MG63 (cell line): ENCODE results near the gene PDK4. TPM values are rescaled to one million over a fixed set of nuclear protein-coding genes. Genes with fewer than 3 reads are reported as not detected.

ENCODE experiments used
- DNase-seq: peaks from one replicate; pipeline ENCODE4 v3.0.0-alpha.2; 2020
- H3K27me3 ChIP-seq: fragments of 250-450 bp; sonication (Bioruptor Pico); 2 replicates; pipeline ENCODE4 v1.5.1; 2020; ENCODE audit warnings: mild to moderate bottlenecking, moderate library complexity
- H3K36me3 ChIP-seq: fragments of 250-450 bp; sonication (Bioruptor Pico); 2 replicates; pipeline ENCODE4 v1.5.1; 2020; ENCODE audit warnings: mild to moderate bottlenecking, moderate library complexity
- H3K4me3 ChIP-seq: fragments of 250-450 bp; sonication (Bioruptor Pico); 2 replicates; pipeline ENCODE4 v1.5.1; 2020; ENCODE audit warnings: mild to moderate bottlenecking, moderate library complexity
- H3K9me3 ChIP-seq: fragments of 250-450 bp; sonication (Bioruptor Pico); 2 replicates; pipeline ENCODE4 v1.5.1; 2020; ENCODE audit warnings: mild to moderate bottlenecking, moderate library complexity
- total RNA-seq: library from RNA; depleted of rRNA; stranded (reverse); fragments of >200 nt; shearing (Covaris generic); gene quantifications from 2 replicates; pipeline ENCODE4 v1.2.3, GENCODE V29; 2014; ENCODE audit warnings: low replicate concordance; rRNA removed

Gene PDK4
- total RNA-seq, 1 experiment from 2014 or later = 0.33 TPM

GRCh38 chr7:95549818-95550529 lies 46.3 kb downstream of the PDK4 start:
- DNase-seq = peak; percentile 62
- no peaks in the 10 kb centered on the region for H3K27me3 ChIP-seq
- H3K9me3 ChIP-seq = no peaks in the 10 kb centered on the region
- H3K36me3 ChIP-seq = no peaks in the 10 kb centered on the region
- no peak overlapping the region for H3K4me3 ChIP-seq

- Histone ChIP-seq H3K4me3 (no peak overlapping the region), H3K9me3 (no peaks in the 10 kb centered on the region), H3K27me3 (no peaks in the 10 kb centered on the region), H3K36me3 (no peaks in the 10 kb centered on the region)
- DNase-seq = no peak
Observed at GRCh38 chr7:95547361-95548348, 48.7 kb downstream of the PDK4 start.

GRCh38 chr7:95546647-95547046 lies 49.7 kb downstream of the PDK4 start:
- H3K36me3 ChIP-seq = no peaks in the 10 kb centered on the region
- H3K4me3 ChIP-seq = no peak overlapping the region
- DNase-seq = no peak
- no peaks in the 10 kb centered on the region for H3K9me3 ChIP-seq
- H3K27me3 ChIP-seq = no peaks in the 10 kb centered on the region

- H3K27me3 ChIP-seq = no peaks in the 10 kb centered on the region
- H3K4me3 ChIP-seq = peak overlapping the region; percentile 36
- H3K9me3 ChIP-seq = no peaks in the 10 kb centered on the region
- no peak for DNase-seq
- no peaks in the 10 kb centered on the region for H3K36me3 ChIP-seq
Observed at GRCh38 chr7:95545673-95546072, 50.6 kb downstream of the PDK4 start.

GRCh38 chr7:95545007-95545615 lies 51.2 kb downstream of the PDK4 start:
- peak; percentile 3 for DNase-seq
- Histone ChIP-seq H3K4me3 (peak overlapping the region; percentile 36), H3K9me3 (no peaks in the 10 kb centered on the region), H3K27me3 (no peaks in the 10 kb centered on the region), H3K36me3 (no peaks in the 10 kb centered on the region)

DNA sequence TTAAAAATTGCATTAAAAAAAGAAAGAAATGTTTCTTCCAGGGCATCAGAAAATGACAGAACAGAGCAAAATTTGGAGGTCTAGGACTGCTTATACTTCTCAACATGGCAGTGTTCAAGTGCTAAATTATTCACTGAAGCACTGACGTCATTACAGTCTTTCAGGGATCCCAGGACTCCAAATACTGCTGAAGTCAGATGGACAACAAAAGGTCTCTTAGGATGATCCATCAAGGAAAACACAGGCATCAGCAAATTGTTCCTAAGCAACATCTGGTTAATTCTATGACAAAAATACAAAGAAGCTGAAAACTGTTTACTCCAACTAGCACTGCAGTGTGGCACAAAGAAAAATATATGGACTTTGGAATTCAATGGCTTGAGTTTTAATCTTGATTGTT lies 52.1 kb downstream of the PDK4 start:
- DNase-seq = no peak
- Histone ChIP-seq H3K4me3 (no peak overlapping the region), H3K9me3 (no peaks in the 10 kb centered on the region), H3K36me3 (no peaks in the 10 kb centered on the region), H3K27me3 (no peaks in the 10 kb centered on the region)

- no peaks in the 10 kb centered on the region for H3K36me3 ChIP-seq
- H3K4me3 ChIP-seq = no peak overlapping the region
- no peak for DNase-seq
- no peaks in the 10 kb centered on the region for H3K9me3 ChIP-seq
- H3K27me3 ChIP-seq = no peaks in the 10 kb centered on the region
Observed at GRCh38 chr7:95543312-95543711, 53.0 kb downstream of the PDK4 start.

DNA sequence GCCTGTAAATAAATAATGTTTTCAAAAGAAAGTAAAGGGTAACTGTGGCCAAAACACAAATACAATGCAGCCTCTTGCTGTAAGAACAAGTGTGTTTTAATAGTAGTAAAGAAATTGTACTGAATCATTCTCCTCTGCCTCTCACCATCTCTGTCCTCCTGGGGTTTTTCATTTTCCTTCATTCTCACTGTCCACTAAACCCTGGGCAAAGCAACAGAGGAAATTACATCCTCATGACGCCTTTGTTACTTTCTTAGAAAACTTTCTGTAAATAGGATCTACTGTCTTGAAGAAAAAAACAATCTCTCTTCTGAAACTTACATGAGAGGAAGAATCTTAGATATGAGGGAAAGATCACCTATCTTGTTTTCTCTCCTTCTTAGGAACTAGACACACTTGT lies 56.0 kb downstream of the PDK4 start:
- H3K36me3 ChIP-seq = no peaks in the 10 kb centered on the region
- H3K9me3 ChIP-seq = no peaks in the 10 kb centered on the region
- H3K4me3 ChIP-seq = no peak overlapping the region
- H3K27me3 ChIP-seq = no peaks in the 10 kb centered on the region
- DNase-seq = no peak

GRCh38 chr7:95539426-95539825 lies 56.9 kb downstream of the PDK4 start:
- Histone ChIP-seq H3K9me3 (no peaks in the 10 kb centered on the region), H3K27me3 (no peaks in the 10 kb centered on the region), H3K4me3 (no peak overlapping the region), H3K36me3 (no peaks in the 10 kb centered on the region)
- no peak for DNase-seq

- Histone ChIP-seq H3K27me3 (no peaks in the 10 kb centered on the region), H3K36me3 (no peaks in the 10 kb centered on the region), H3K9me3 (no peaks in the 10 kb centered on the region), H3K4me3 (no peak overlapping the region)
- no peak for DNase-seq
Observed at GRCh38 chr7:95537468-95537867, 58.8 kb downstream of the PDK4 start.

- Histone ChIP-seq H3K4me3 (no peak overlapping the region), H3K27me3 (no peaks in the 10 kb centered on the region), H3K36me3 (no peaks in the 10 kb centered on the region), H3K9me3 (no peaks in the 10 kb centered on the region)
- DNase-seq = no peak
Observed at GRCh38 chr7:95536656-95537311, 59.5 kb downstream of the PDK4 start.

DNA sequence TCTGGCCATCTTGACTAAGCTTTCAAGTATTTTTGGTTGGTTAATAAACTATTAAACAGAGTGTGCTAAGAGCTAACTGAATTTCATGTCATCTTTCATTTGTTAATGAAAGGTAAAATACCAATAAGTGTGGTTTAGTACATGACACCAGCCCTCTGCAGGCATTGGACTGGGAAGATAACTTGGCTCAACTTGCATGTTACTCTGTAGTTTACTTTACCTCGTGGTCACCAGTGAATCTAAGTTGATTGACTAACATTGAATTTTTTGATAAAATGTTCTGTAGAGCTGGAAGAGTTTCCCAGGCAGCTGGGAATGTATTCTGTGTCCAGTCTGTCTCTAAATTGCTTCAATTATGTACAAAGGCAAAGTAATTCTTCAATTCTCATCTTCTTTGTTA lies 60.7 kb downstream of the PDK4 start:
- no peaks in the 10 kb centered on the region for H3K9me3 ChIP-seq
- no peaks in the 10 kb centered on the region for H3K36me3 ChIP-seq
- H3K4me3 ChIP-seq = no peak overlapping the region
- no peak for DNase-seq
- no peaks in the 10 kb centered on the region for H3K27me3 ChIP-seq

DNA sequence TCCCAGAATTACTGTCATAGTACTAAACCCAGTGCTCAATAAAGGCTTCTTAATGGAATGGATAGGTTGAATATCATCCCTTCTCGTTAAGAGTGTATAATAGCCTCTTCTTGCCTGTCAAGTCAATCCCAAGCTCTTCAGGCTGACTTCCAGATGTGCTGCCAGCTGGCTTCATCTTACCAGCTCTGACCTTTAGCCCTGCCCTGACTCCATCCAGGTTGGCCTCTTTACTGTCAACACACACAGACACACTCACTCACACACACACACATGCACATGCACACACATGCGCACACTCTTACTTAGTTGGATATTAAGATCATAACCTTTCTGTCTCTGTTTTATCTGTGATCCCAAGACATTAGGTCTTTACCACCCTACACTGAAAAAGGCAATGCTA lies 61.5 kb downstream of the PDK4 start:
- no peak overlapping the region for H3K4me3 ChIP-seq
- no peaks in the 10 kb centered on the region for H3K27me3 ChIP-seq
- H3K9me3 ChIP-seq = no peaks in the 10 kb centered on the region
- no peaks in the 10 kb centered on the region for H3K36me3 ChIP-seq
- DNase-seq = no peak

Other genes starting within 250 kb of the PDK4 start
- gene PON3, start 200.1 kb downstream of the PDK4 start, total RNA-seq = not detected in 2 replicates
- 38.7 and 104 TPM in 2 replicates for gene PON2, start 161.5 kb downstream of the PDK4 start, total RNA-seq
- not detected in 2 replicates for gene ASB4, start 110.6 kb downstream of the PDK4 start, total RNA-seq
- gene DYNC1I1, start 176.0 kb upstream of the PDK4 start, total RNA-seq = 2.2 and 2.3 TPM in 2 replicates